Type B pancreatic cell (in vitro differentiated cells): ENCODE measurements around the gene GAPVD1. TPM values are rescaled to one million over a fixed set of nuclear protein-coding genes. Genes with fewer than 3 reads are reported as not detected.

Source experiments
- DNase-seq: peaks from one replicate; pipeline ENCODE4 v3.0.0; 2021; ENCODE audit warnings: mixed read lengths; ENCODE audit not compliant: unreplicated experiment; ENCODE audit errors: extremely low spot score
- H3K27ac Mint-ChIP-seq: 2 replicates; pipeline ENCODE4 v1.8.0; 2021; ENCODE audit warnings: mild to moderate bottlenecking, mixed read lengths
- H3K27me3 Mint-ChIP-seq: 2 replicates; pipeline ENCODE4 v1.8.0; 2021; ENCODE audit warnings: mixed read lengths
- H3K36me3 Mint-ChIP-seq: 2 replicates; pipeline ENCODE4 v1.8.0; 2021; ENCODE audit warnings: mixed read lengths
- H3K4me1 Mint-ChIP-seq: one replicate; pipeline ENCODE4 v1.8.0; 2021; ENCODE audit warnings: mixed read lengths; ENCODE audit not compliant: unreplicated experiment
- H3K4me3 Mint-ChIP-seq: 2 replicates; pipeline ENCODE4 v1.8.0; 2021; ENCODE audit warnings: mild to moderate bottlenecking, mixed read lengths
- H3K9me3 Mint-ChIP-seq: 2 replicates; pipeline ENCODE4 v1.8.0; 2021; ENCODE audit warnings: mixed read lengths
- CTCF ChIP-seq: fragments of 200-600 bp; sonication (generic); conservative IDR thresholded peaks from 2 replicates; pipeline ENCODE4 v1.5.0; 2021; ENCODE audit warnings: antibody characterized with exemption, mild to moderate bottlenecking
- total RNA-seq: library from RNA; stranded (reverse); gene quantifications from 2 replicates; pipeline ENCODE4 v1.2.1, GENCODE V29; 2021; ENCODE audit warnings: low replicate concordance

GAPVD1 gene
- total RNA-seq, 1 donor from 2014 or later: 44.4 TPM

GRCh38 chr9:125409217-125409636 is 147.6 kb downstream of the GAPVD1 start:
- no peak for DNase-seq
- Mint-ChIP-seq H3K9me3 (peaks cover 6% of the 10 kb centered on the region), H3K4me1 (peaks cover 12% of the 10 kb centered on the region)

GRCh38 chr9:125409637-125410521 is 148.3 kb downstream of the GAPVD1 start:
- Mint-ChIP-seq H3K4me3 (peak overlapping the region; percentile 75), H3K9me3 (peaks cover 6% of the 10 kb centered on the region), H3K27me3 (peaks cover 17% of the 10 kb centered on the region), H3K27ac (peak overlapping the region; percentile 76), H3K4me1 (peaks cover 12% of the 10 kb centered on the region), H3K36me3 (no peaks in the 10 kb centered on the region)
- TF ChIP-seq CTCF: no peak
- no peak for DNase-seq

More at GRCh38 chr9:125409217-125409636, 147.6 kb downstream of the GAPVD1 start:
- no peak for TF ChIP-seq CTCF
- Mint-ChIP-seq H3K27me3 (peaks cover 17% of the 10 kb centered on the region), H3K4me3 (no peak overlapping the region), H3K27ac (no peak overlapping the region), H3K36me3 (no peaks in the 10 kb centered on the region)

GRCh38 chr9:125410522-125410894 is 148.9 kb downstream of the GAPVD1 start:
- H3K9me3 Mint-ChIP-seq: peaks cover 6% of the 10 kb centered on the region
- no peak for DNase-seq
- H3K27ac Mint-ChIP-seq: no peak overlapping the region
- peaks cover 17% of the 10 kb centered on the region for H3K27me3 Mint-ChIP-seq
- H3K36me3 Mint-ChIP-seq: no peaks in the 10 kb centered on the region
- TF ChIP-seq CTCF: no peak
- peaks cover 12% of the 10 kb centered on the region for H3K4me1 Mint-ChIP-seq
- no peak overlapping the region for H3K4me3 Mint-ChIP-seq

GRCh38 chr9:125411171-125411756 is 149.6 kb downstream of the GAPVD1 start:
- peaks cover 6% of the 10 kb centered on the region for H3K9me3 Mint-ChIP-seq
- TF ChIP-seq CTCF: no peak
- H3K27me3 Mint-ChIP-seq: peaks cover 17% of the 10 kb centered on the region
- DNase-seq: no peak
- peak overlapping the region; percentile 34 for H3K4me3 Mint-ChIP-seq
- peaks cover 12% of the 10 kb centered on the region for H3K4me1 Mint-ChIP-seq
- no peaks in the 10 kb centered on the region for H3K36me3 Mint-ChIP-seq
- peak overlapping the region; percentile 10 for H3K27ac Mint-ChIP-seq

- DNase-seq: no peak
- H3K36me3 Mint-ChIP-seq: no peaks in the 10 kb centered on the region
- TF ChIP-seq CTCF: no peak
- H3K4me3 Mint-ChIP-seq: no peak overlapping the region
- peaks cover 6% of the 10 kb centered on the region for H3K9me3 Mint-ChIP-seq
- peaks cover 13% of the 10 kb centered on the region for H3K27me3 Mint-ChIP-seq
- H3K27ac Mint-ChIP-seq: peak overlapping the region; percentile 10
- H3K4me1 Mint-ChIP-seq: peaks cover 12% of the 10 kb centered on the region
Observed at GRCh38 chr9:125412166-125412565, 150.5 kb downstream of the GAPVD1 start.
